GM21737 (cell line): ENCODE data around the gene CASD1.

Experiments
- ATAC-seq: cut with Tn5 transposase; IDR thresholded peaks from one replicate; pipeline ENCODE4 v1.9.1; 2021; ENCODE audit warnings: mild to moderate bottlenecking, moderate library complexity; ENCODE audit not compliant: unreplicated experiment

CASD1 gene

DNA sequence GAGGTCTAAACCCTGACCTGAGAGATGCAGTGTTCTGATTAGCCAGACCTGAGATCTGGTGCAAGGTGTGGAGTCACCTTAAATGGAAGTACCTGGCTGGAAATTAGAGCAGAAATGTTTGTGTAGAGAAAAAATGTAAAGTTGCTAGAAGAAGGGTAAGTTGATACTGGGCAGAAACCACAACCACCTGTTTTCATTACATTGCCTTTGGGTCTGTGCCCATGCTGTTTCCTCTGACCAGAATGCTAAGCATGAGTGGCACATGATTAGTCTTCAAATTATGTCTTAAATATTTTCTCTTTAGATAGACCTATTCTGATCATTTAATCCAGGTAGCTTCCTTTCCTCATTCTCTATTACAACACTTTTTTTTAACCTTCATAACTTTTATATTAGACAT is 69.0 kb downstream of the CASD1 start:
- ATAC-seq = no peak

DNA sequence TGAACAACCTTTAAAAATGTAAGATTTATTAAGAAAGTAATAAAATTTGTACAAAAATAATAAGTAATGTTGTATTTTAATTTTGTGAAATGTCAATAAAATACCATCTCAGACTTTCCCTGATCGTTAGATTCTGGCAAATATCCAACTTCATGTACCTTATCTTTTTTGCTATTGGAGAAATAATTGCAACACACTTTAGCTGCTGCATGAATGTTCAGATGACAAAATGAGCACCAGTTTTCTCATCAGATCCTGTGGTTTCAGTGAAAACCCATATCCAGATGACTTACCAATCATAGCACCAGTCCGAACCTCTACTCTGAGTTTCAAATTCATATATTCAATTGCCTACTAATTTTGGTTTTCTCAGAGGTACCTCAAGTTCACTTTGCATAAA is 69.9 kb downstream of the CASD1 start:
- no peak for ATAC-seq

DNA sequence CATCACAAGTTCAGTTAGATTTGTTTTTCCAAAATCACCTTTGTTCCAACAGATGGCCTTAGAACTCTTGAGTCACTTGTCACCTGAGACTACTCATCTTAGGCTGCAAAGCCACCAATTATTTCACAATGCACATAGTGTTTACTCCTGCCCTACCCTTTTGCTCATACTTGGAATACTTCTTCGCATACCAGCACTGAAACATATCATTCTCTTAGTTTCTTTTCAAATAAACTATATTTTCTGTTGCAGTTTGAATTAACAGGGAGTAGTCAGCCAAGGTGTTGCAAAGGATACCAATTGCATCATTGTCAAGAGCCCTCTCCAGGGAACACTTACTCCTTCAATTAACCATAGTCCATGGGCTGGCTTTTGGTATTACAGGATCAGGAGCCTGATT is 71.0 kb downstream of the CASD1 start:
- ATAC-seq = no peak

DNA sequence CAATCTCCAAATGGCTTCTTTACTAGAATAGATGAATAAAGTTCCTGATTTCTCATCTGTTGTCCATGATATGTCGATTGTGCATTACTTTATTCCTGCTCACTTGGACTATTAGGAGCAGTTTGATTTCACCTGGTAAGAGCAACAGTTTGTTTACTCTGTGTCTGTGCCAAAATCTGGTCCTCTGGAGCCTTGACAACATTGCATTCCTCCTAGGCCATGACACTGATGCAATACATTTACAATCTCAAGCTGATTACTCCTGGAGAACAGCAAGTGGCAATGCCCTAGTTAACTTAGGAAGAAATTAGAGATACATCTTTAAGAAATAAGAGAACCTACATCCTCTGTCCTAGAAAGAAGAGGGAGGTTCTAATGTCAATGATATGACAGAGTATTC is 74.5 kb downstream of the CASD1 start:
- no peak for ATAC-seq

DNA sequence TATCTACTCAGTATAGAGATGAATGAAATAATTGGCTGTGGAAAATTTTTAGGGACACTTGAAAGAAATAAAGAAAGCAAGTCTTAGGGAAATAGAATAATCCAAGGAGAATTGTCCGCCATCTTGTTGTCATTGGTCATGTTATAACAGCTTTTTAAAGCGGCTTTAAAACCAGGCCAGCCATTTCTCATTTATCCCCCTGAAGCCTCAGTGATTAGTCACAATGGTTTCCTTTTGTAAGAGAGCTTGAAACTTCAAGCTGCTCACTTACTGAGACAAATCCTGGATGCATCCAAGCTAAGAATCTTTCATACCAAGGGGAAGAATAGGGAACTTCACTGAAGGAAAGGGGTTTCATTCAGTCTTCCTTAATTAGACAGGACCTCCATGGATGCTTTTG is 78.5 kb downstream of the CASD1 start:
- ATAC-seq = no peak

DNA sequence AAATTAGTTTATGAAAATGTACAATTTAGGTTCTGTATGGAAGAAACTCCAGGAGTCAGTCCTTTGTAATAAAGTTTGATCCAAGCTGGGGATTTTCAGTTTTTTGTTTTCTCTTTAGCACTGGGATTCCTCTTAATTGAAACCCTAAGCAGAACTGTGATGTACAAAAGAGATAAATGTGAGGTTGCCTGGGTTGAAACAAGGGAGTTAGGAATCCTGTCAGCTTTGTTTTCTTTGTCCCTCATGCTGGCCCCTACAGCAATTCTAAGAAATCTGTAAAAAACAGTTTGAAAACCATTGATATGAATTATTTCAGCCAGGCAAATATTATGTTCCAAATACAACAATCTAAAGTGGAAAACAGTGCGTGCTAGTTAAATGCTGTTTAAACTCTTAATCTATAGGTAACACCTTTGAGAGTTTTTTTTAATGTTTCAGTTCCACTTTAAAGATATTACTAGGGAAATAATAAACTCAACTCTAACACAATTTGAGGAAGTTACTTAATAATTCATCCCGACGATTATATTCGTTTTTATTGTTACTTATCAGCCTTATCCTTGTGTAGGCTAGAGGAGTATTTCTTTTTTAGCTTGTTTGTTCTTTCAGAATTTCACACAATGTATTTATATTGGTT is 81.0 kb downstream of the CASD1 start:
- no peak for ATAC-seq

DNA sequence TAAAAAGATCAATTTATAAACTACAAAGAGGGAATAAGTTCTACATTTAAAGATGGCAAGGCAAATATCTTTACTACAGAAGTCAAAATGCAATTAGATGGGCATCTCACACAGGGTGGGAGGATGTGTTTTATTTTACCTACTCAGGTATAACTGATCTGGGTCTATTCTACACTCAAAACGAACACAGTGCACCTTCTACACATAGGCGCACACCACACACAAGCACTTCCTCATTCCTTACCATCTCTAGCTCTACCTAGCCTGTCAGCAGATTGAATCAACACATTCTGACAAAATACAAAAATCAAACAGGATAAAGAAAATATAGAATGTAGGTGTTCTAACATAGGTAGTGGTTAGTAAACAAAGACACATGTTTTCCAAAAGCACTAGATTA is 81.6 kb downstream of the CASD1 start:
- ATAC-seq = no peak

DNA sequence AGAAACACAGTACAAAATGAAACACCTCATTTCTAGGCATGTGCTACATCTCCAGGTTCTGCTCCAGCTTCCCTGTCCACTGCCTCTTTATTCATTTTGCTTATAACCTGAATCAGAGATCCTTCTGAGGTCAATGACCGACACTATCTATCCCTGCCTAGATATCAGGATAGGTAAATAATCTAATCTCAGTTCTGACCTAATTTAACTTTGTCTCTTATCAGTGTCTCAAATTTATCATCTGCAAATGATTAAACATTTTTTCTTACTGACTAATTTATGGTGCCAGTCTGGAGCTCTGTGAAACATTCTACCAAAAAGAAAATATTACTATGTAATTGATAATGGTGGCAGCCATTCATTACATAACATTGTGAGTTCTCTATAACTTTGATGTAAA is 85.3 kb downstream of the CASD1 start:
- ATAC-seq = no peak

DNA sequence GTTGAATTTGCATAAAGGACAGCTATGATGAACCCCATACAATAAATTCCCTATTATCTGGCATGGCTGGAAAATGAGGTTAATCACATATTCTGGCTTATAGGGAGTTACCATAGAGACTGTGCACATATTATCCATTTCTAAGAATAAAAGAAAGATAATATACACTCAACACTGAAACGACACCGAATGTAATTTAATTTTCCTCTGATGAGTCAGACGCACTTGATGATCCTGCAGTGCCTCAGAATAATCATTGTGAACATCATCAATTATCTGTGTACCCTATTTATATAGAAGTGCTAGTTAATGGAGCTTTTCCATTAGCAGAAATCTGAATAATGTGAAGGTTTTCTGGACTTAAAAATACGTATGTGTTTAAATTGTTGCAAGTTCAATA is 86.1 kb downstream of the CASD1 start:
- ATAC-seq = no peak

DNA sequence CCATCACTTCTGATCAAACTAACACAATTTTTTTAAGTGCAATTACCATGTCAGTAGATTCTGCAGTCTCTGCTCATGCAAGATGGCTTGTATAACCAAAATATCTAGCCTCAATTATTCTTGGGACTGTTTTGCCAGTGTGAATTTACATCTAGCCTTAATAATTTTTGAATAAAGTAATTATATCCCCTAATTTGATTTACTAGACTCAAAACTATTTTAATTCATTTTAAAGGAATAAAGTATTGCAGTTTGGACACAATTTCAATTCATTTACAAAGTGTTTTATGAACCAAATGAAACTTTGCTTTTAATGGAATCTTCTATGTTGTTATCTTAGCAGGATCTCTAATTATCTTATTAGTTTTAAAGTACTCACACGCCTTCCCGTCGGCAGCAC is 90.7 kb downstream of the CASD1 start:
- ATAC-seq = no peak

DNA sequence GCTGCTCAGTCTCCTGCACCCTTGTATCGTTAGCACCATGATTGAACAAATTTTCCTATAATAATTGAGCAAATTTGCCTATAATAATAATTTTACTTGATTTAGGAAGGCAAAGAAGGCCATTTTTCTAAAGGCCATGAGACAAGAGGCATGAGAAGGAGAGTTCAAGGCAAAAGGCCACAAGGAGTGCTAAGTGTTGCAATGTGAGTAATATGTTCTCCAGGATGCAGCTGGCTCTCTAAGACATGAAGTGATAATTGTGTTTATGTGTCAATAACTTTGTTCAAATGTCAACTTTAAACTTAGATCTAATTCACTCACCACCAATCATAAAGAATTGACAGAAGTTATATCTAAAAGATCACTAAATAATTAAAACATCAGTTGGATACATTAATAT is 92.6 kb downstream of the CASD1 start:
- ATAC-seq = no peak

DNA sequence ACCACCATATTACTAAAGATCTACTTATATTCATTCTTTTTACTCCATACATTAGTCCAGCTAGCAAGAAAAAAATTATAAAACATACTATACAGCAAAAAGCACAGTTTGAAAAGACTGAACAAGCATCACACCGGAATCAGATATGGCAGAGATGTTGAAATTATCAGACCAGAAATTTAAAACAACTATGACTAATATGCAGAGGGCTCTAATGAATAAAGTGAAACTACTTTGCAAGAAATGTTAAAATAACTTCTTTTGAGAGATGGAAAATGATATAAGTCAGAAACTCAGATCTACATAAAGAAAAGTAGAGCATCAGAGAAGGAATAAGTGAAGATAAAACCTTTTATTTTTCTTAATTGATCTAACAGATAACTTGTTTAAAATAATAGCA is 95.4 kb downstream of the CASD1 start:
- ATAC-seq = no peak
